GM21717 (cell line): ENCODE measurements around the gene FOXL1.

Experiments
- ATAC-seq: cut with Tn5 transposase; IDR thresholded peaks from one replicate; pipeline ENCODE4 v1.9.1; 2021; ENCODE audit warnings: mild to moderate bottlenecking, moderate library complexity; ENCODE audit not compliant: unreplicated experiment

FOXL1 gene

DNA sequence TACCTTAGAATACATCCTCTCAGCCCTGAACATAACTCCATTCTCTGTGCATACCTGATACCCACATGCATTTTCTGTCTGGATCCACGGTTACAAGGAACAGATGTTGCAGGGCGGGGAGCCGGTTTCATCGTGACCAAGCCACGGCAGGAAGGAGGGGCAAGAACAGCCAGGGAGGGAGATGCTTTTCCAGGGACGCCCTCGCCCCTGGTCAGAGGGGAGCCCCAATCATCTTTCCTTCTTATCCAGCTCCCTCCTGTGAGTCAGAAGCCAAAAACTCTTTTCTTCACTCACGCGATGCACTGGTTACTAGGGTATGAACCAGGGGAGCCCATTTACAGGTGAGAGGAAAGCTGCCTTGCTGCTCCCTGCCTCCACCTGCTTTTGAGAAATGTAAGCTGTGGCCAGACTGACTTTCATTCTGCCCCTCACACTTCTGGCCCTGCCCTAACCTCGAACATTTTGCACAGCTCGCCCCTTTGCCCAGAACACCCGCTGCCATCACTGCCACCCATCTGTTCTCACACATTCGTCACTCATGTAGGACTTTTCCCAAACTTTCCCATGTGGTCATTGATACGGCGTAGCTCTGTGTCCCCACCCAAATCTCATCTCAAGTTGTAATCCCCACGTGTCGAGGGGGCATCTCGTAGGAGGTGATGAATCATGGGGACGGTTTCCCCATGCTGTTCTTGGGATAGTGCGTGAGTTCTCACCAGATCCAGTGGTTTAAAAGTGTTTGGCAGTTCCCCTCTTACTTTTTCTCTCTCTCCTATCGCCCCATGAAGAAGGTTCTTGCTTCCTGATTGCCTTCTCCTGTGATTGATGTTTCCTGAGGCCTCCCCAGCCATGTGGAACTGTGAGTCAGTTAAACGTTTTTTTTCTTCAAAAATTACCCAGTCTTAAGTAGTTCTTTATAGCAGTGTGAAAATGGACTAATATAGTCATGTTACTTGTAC is 20.5 kb downstream of the FOXL1 start:
- ATAC-seq: no peak

DNA sequence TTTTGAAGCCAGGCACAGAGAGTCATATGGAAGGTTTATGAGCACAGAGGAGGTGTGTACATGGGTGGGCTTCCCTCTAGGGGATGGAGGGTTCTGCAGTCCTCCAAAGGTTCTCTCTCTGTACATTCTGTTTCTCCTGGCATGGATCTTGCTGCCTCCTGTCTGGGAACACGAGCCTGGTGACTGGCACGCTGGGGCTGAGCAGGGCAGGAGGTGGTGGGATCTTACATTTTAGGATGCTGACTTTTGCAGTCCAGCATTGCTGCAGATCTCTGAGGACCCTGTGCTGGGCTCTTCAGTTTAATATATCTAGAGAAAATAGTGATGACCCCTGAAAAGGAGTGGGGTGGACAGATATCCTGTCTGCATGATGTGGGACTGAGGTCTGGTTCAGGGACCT is 23.0 kb downstream of the FOXL1 start:
- ATAC-seq: no peak

DNA sequence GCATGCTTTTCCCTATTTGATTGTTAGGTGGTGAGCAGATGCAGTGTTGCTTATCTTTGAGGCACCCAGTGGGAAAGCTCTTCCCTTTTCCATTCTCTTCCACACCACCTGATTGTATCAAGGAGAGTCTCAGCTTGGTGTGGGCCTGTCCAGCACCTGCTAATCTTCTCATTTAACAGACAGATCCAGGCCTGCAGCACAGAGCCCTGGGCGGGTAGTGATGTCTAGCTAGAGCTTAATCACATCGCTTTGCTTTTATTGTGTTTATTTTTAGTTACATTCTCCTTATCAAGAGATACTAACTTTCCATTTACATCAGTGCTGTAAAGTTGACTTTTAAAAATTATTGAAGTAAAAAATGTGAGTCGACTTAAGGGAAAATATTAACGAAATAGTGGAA is 24.2 kb downstream of the FOXL1 start:
- ATAC-seq: no peak

DNA sequence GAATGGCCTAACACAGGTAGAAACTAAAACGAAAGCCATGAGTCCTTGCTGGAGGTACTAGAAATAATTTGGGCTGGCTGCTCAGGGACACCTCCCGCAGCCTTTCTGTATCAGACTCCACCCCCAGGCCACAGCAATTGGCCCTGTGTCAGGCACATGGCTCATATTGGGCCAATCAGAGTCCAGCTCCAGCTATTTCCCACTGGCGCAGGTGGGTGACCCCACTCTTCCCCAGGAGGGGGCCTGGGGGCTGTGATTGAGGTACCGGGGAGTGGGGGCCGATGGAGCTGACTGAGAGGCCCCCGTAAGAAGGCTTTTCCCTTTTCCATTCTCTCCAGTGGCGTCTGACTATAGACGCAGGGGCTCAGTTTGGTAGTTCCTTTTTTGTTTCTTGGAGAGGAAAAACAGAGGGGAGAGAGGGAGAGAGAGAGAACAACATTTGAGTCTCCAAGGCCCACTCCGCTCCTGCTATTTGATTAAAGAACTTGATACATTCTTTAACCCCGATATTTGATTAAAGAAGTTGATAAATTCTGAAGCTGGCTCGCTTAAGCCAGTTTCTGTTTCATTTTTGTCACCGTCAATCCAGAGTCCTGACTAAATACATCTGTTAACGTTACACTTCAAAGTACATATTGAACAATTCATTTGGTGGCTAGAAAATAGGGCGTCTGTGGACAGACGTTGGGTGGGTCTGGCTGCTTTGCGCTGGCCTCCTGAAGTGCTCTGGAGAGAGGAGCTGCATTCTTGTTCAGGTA is 26.3 kb downstream of the FOXL1 start:
- peak; percentile 49 for ATAC-seq

DNA sequence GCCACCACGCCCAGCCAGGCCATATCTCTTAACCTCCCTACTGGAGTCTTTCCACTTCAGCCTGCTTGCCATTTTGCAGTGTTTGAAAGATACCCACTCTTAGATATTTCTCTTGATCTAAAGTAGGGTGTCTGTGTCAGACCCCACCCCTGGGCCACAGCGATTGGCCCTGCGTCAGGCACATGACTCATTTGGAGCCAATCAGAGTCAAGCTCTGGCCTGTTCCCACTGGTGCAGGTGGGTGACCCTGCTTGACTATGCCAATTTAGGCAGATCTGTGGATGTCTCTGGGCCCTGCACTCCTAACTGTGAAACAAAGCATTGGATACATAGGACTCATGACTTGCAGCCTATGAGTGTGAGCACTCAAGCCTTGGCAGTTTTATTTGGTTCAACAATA is 27.6 kb downstream of the FOXL1 start:
- no peak for ATAC-seq

DNA sequence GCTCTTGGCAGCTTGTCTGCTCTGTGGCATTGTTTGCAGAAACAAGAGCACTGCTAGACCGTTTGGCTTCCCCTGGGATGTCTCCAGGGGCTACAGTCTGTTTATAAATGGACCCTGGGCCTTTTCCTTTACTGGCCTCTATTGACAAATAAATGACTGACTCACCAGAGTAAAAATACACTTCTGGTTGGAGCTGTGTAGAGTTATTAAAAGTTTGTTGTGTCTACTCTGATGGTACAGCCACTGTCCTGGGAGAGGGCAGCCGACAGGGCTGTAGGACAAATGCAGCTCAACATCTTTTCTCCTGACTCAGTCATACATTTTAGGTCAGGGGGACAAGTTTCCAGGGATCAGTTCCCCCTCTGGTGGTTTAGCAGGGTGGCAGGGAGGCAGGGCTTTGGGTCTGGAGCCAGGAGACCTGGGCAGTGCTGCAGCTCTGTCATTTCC is 30.0 kb downstream of the FOXL1 start:
- no peak for ATAC-seq

DNA sequence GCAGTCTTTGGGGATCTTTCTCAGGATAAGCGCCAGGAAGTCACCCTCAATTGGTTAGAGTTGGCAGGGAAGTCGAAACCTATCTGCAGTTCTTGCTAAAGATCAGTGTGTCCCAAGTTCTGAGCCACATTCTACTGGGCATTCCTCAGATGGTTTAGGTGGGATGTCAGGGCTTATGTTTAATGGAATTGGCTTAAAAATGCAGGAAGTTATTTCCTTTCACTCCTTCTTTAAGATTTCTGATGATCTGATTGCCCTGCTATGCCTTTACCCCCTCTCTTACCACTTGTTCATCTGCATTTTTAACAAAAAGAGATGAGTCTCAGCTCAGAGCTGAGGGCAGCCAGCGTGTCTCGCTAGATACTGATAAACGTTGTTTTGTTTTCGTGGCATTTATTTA is 30.8 kb downstream of the FOXL1 start:
- ATAC-seq: no peak

DNA sequence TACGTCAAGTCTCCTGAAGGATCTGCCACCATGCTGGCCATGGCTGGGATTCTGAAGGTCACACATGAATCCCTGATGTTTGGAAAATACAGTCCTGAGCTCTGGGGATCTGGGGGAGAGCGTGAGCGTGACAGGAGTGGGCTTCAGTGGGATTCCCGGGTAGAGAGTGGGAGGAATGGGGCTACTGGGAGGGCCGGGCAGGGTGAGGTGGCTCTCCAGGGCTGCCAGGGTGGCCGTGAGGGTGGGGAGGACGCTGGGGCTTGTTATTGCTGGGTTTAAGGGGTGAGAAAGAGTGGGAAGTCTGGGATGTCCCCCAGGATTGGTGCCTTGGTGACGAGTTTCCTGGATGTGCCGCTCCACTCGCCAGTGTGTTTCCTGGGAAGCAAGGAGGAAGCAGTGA is 31.3 kb downstream of the FOXL1 start:
- ATAC-seq: no peak

DNA sequence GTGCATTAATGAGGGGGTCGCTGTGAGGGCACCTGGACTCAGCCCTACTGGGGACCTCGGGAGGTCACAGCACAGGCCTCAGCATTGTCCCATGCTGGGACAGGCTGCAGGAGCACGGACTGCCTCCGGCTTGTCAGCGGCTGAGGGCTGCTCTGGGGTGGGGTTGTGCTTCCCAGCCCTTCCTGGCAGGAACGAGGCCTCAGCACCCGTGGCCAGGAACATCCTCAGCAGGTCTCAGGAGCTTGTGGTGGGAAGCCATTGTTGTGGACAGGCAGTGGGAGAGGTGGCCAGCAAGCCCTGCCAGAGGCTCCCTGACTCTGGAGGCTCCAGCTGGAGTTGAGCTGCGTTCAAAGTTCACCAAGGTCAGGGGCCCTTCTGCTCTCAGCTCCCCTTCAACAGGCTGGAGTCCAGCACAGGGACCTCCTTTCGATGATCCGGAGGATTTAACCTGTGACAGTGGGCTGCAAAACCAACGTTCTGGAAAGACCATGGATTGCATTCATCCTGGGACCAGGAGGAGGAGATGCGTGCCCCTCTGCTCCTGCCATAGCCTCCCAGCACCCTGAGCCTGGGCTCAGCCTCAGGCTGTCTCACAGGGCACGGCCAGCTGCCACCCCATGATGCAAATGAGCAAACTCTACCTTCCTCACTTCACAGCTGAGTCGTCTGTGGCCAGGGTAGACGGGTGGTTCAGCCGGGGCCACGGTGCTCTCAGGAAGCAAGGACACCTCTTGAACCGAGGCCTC is 32.6 kb downstream of the FOXL1 start:
- ATAC-seq: no peak

DNA sequence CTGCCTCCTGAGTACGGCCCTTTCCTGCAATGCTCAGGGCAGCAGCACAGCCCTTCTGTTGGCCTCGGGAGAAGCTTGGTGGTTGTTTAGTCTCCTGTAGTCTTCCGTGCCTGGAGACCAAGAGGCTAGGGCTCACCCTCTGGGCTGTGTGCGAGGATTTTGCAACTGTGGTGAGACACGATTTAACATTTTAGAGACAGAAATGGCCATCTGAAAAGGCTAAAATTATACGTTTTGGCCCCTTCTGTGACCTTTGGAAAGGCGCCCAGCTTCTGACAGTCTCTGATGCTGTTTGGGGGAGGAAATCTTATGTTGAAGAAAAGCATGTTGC is 33.1 kb downstream of the FOXL1 start:
- no peak for ATAC-seq

DNA sequence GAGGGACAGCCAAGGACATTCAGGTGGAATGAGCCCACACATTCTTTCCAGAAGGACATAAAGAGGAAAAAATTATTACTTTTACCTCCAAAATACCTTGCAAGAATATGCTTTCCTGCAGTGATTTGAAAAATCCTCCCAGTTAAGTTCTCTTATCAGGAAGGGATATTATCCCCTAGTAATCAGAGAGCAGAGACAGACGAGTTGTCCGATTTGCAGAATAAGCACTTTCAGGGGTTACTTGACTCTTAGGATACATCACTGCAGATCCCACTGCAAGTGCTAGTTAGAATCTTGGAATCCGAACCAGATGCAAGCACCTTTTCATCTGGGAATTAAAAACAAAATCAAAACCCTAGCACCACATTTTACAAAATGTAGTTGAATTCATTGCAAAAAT is 33.6 kb downstream of the FOXL1 start:
- ATAC-seq: no peak

DNA sequence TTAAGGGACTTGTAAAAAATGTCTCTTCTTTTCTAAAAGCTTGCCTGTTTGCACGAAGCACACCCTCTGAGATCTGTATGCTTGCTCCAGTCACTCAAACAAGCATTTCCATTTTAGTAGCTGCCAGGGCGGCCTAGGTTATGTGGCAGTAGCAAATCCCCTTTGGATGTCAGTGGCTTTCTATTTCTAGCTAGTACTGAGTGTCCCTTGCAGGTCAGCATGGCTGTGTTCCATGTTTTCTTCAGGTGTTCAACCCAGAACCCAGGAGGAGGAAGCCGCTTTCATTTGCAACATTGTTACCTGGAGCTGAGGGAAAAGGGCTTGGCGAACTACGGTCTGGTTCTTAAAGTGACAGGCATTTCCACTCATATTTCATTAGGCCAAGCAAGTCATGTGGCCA is 36.4 kb downstream of the FOXL1 start:
- ATAC-seq: no peak

DNA sequence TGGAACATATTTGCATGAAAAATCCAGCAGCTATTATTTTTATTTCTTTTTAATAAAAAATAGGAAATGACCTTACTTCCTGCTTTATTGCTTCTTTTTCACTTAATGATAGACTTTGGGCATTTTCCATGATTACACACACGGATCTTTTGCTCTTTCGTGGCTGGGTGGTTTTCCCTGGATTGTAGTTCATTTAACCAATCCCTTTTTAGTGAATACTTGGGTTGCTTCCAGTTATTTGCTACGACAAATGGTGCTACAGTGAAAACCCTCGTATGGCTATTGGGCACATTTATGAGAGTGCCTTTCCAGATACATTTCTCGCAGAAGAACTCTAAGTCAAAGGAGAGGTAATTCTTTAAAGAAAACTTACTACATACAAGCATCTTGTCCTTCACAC is 38.6 kb downstream of the FOXL1 start:
- no peak for ATAC-seq

DNA sequence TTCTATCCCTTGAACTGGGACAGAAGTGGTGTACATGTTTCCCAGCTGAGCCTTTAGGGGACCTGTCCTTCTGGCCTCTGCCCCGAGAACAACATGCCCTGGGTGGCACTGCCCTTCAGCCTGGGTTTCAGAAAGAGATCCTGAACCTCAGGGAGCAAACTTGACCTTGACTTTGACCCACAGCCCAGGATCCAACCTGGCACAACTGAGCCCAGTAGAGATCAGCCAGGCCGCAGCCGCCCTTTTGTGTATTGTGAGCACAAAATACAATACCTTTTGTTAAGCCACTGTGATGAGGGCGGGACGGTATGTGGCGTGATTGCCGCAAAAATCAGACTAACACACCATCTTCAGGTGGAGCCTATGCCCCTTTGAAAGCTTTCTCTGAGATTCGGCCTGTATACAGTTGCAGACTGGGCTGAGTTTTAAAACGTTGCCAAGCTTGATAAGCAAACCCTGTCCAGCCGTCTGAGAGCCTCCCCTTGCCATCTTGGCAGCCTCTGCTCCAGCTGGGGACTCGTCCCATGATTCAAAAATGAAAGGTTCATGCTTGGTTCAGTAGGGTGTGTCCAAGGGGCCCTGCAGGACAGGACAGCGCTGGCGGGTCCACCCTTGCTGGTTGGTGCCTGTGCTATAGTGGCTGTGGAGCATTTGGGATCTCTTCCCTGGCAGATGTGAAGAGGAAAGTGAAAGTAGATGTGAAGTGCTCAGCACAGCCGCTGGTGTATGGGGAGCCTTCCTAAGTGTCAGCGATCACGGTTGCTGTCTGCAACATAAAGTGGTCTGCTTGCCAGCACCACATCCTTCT is 40.3 kb downstream of the FOXL1 start:
- no peak for ATAC-seq

DNA sequence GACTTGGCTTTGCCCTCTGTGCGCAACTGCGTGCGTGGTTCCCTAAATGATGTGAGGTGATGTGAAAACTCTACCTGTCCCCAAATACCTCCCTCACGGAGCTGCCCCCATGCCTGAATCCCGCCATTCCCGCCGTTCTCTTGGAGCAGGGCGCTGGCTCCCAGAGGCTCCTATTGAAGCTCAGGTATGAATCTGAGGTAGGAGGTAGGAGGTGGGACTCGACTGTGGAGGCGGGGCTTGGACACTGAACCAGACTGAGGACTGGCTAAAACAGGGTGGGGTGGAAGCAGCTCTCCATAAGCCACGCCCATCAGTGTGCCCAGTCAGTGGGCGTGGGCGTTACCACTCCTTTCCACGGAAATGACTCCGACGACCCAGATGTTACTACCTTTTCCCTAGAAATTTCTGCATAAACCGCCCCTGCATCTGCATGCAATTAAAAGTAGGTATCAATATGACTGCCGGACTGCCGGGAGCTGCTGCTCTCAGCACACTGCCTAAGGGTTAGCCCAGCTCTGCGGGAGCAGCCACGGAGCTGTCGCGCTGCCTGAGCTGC is 41.0 kb downstream of the FOXL1 start:
- ATAC-seq: no peak

DNA sequence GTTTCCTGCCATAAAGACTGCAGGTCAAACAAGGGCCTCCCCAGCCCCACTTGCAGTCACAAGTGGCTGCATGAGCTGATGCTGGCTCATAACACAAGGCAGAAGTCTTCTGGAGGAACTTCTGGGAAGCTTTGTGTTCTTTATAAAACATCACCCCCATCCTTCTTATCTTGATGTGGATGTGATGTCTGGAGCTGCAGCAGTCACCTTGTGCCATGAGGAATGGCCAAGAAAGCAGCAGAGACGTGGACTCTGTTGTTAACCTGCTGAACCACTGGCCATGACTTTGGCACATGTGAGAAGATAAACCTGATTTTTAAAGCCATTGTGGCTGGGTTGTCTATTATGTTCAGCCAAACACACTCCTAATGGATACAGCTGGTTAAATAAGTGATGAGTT is 41.8 kb downstream of the FOXL1 start:
- no peak for ATAC-seq

DNA sequence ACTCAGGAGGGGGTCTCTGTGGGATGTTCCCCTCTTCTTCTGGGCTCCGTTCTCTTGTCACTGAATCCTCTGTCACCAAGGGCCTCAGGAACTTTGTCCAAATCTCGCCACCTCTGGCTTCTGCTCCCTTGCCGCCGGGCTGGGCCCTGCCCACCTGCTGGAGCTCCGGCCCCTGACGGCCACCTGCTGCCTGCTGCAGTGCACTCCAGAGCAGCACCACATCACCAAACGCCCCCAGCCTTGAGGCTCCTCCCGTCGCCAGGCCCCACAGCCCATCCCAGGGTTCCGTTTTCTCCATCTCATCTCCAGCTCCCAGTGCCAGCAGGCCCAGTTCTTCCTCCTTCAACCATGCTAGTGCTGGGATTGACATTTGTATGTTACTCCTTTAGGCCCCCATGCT is 43.6 kb downstream of the FOXL1 start:
- no peak for ATAC-seq

DNA sequence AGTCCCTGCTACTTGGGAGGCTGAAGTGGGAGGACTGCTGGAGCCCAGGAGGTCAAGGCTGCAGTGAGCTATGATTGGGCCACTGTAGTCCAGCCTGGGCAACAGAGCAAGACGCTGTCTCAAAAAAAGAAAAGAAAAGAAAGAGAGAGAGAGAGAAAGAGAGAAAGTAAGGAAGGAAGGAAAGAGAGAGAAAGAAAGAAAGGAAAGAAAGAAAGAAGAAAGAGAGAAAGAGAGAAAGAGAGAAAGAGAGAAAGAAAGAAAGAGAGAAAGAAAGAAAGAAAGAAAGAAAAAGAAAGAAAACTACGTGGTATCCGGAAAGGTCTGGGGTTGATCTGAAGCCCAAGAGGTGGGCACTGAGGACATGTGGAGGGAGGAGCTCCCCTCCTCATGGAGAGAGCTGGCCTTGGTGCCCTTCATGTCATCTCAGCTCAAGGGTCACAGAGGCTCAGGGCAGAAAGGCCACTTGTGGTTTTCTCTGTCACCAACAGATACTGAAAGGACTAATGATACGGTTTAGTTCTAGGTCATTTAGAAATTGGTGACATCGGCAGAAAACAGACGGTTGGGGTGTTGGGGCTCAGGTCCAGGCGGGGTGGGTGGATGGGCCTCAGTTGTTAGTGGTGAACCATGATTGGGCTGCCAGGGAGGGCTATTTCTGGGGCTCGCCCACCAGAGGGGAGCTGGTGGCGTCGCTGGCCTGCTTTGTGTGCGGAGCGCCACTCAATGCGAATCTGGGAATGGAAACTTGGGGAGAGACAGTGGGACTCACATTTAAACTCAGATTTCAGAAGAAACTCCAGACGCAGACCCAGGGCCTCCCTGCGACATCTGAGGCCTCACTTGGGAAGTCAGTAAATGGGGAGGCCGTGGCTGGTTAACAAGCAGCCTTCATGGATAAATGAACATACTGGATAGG is 44.6 kb downstream of the FOXL1 start:
- ATAC-seq: no peak

DNA sequence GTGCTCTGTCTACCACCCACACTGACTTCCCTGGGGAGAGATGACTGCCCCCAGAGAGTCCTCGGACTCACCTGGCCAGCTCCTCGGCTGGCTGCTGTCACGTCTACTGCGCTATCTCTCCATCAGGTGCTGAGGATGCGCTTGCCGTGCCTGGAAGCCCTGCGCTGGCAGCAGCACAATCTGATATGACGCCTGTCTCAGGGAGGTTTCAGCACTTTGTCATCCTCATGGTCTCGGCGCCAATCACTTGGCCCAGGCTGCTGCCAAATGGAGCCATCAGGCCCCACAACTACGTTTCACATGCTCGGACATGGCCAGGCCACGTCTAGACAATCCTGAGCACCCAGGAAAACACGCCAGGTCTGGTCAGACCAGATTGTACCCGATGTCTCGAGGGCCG is 46.7 kb downstream of the FOXL1 start:
- no peak for ATAC-seq
